ENCODE data around the gene INPP5E.

GRCh38 chr9:136474021-136474640 is 34.5 kb upstream of the INPP5E start:
- TF ChIP-seq NANOG (IDR thresholded peaks at IDR 0.05; ENCODE audit: borderline replicate concordance), result no peak
- TF ChIP-seq CTCF (conservative IDR thresholded peaks at IDR 0.05; ENCODE audit: low read depth in 2 of 2), result no peak
- no peak for TF ChIP-seq REST (IDR thresholded peaks at IDR 0.05; ENCODE audit: unreplicated experiment)
- TF ChIP-seq CREB1 (CRISPR knock-in tag; IDR thresholded peaks at IDR 0.05; ENCODE audit: low read depth), result no peak
- no peak for TF ChIP-seq POLR2AphosphoS5 (IDR thresholded peaks at IDR 0.05; ENCODE audit: low read depth)
- no peak for TF ChIP-seq ZNF331 (CRISPR knock-in tag; IDR thresholded peaks at IDR 0.05; ENCODE audit: low read depth)
- no peak for TF ChIP-seq EZH2 (IDR thresholded peaks at IDR 0.05; ENCODE audit: low read depth, unreplicated experiment)
- no peak for TF ChIP-seq JUNB (IDR thresholded peaks at IDR 0.05; ENCODE audit: unreplicated experiment)
- no peak for TF ChIP-seq EZH2phosphoT487 (IDR thresholded peaks at IDR 0.05; ENCODE audit: unreplicated experiment)
- TF ChIP-seq ZNF462 (CRISPR knock-in tag; IDR thresholded peaks at IDR 0.05), result no peak
- TF ChIP-seq STAT1 (IDR thresholded peaks at IDR 0.05; ENCODE audit: unreplicated experiment), result no peak
